Upper lobe of right lung (tissue), 1 donor: ENCODE measurements around the gene ZFP3. TPM values are rescaled to one million over a fixed set of nuclear protein-coding genes. Genes with fewer than 3 reads are reported as not detected.
"Not testable (repeated sequence)": the region's sequence is repeated elsewhere in the genome, so short reads cannot be mapped to it uniquely, and the experiment has no call there.

Source experiments
- ATAC-seq: fragments of 200-7000 bp; cut with Tn5 transposase; one replicate; pipeline ENCODE4 v1.9.1; 2020; ENCODE audit warnings: mild to moderate bottlenecking, moderate library complexity
- DNase-seq: peaks from one replicate; pipeline ENCODE4 v3.0.0-alpha.2; 2020
- H3K27ac ChIP-seq: fragments of 200-600 bp; one replicate; pipeline ENCODE4 v1.8.0; 2022
- H3K27me3 ChIP-seq: fragments of 200-600 bp; one replicate; pipeline ENCODE4 v1.8.0; 2022; ENCODE audit warnings: mild to moderate bottlenecking
- H3K36me3 ChIP-seq: fragments of 200-600 bp; one replicate; pipeline ENCODE4 v1.8.0; 2022
- H3K4me1 ChIP-seq: fragments of 200-600 bp; one replicate; pipeline ENCODE4 v1.8.0; 2022
- H3K4me3 ChIP-seq: fragments of 200-600 bp; one replicate; pipeline ENCODE4 v1.8.0; 2022; ENCODE audit warnings: mild to moderate bottlenecking
- H3K9me3 ChIP-seq: fragments of 200-600 bp; one replicate; pipeline ENCODE4 v1.8.0; 2022
- CTCF ChIP-seq: fragments of 200-600 bp; IDR thresholded peaks from one replicate; pipeline ENCODE4 v1.8.0; 2022; ENCODE audit warnings: antibody characterized with exemption
- intact Hi-C: fragments of 100-400 bp; cut with DNase I; formaldehyde crosslinking; loops from one replicate; pipeline ENCODE4 v1.11.0; 2022
- total RNA-seq: library from RNA; stranded (reverse); fragmentation: NEBNext Ultra II Directional; extraction: Animal tissue kit (Norgen Biotek cat#: 25700); gene quantifications from one replicate; pipeline ENCODE4 v1.2.1, GENCODE V29; 2021
- donor health status: DM: no; HTN: yes; CAD: no; lungs with severe emphysema.

Gene ZFP3
- total RNA-seq, 1 donor from 2014 or later = 6.7 TPM

GRCh38 chr17:5126719-5127488 lies 48.6 kb downstream of the ZFP3 start:
- Histone ChIP-seq H3K27ac (no peak overlapping the region), H3K4me3 (no peak overlapping the region), H3K36me3 (no peaks in the 10 kb centered on the region), H3K4me1 (peaks cover 6% of the 10 kb centered on the region), H3K27me3 (peaks cover 11% of the 10 kb centered on the region), H3K9me3 (no peaks in the 10 kb centered on the region)
- intact Hi-C loops = no loop called here
- DNase-seq = peak; percentile 54
- TF ChIP-seq CTCF = no peak
- no peak for ATAC-seq

GRCh38 chr17:5127910-5128309 lies 49.6 kb downstream of the ZFP3 start:
- H3K4me3 ChIP-seq = no peak overlapping the region
- no peak overlapping the region for H3K27ac ChIP-seq
- H3K4me1 ChIP-seq = no peaks in the 10 kb centered on the region
- ATAC-seq (no peak), DNase-seq (no peak)
- H3K36me3 ChIP-seq = no peaks in the 10 kb centered on the region
- no peaks in the 10 kb centered on the region for H3K9me3 ChIP-seq
- intact Hi-C loops = no loop called here
- H3K27me3 ChIP-seq = peaks cover 6% of the 10 kb centered on the region
- no peak for TF ChIP-seq CTCF

- ATAC-seq, H3K27me3 ChIP-seq, intact Hi-C loops, H3K4me3 ChIP-seq, H3K9me3 ChIP-seq, DNase-seq, H3K27ac ChIP-seq, H3K36me3 ChIP-seq, H3K4me1 ChIP-seq: not testable (repeated sequence)
These were observed 50.1 kb downstream of the ZFP3 start for GRCh38 chr17:5128387-5128786.

- Histone ChIP-seq H3K27ac (no peak overlapping the region), H3K36me3 (no peaks in the 10 kb centered on the region), H3K4me1 (no peaks in the 10 kb centered on the region), H3K27me3 (no peaks in the 10 kb centered on the region), H3K9me3 (no peaks in the 10 kb centered on the region), H3K4me3 (no peak overlapping the region)
- ATAC-seq = no peak
- peak; percentile 28 for DNase-seq
- TF ChIP-seq CTCF = no peak
- intact Hi-C loops = no loop called here
These were observed 50.8 kb downstream of the ZFP3 start for GRCh38 chr17:5128905-5129535.

GRCh38 chr17:5129770-5130169 lies 51.5 kb downstream of the ZFP3 start:
- intact Hi-C loops, H3K36me3 ChIP-seq, H3K27ac ChIP-seq, H3K4me1 ChIP-seq, H3K9me3 ChIP-seq, DNase-seq, H3K27me3 ChIP-seq, H3K4me3 ChIP-seq, ATAC-seq: not testable (repeated sequence)

GRCh38 chr17:5130261-5130660 lies 52.0 kb downstream of the ZFP3 start:
- ATAC-seq, H3K9me3 ChIP-seq, intact Hi-C loops, H3K27ac ChIP-seq, DNase-seq, H3K36me3 ChIP-seq, H3K4me1 ChIP-seq, H3K27me3 ChIP-seq, H3K4me3 ChIP-seq: not testable (repeated sequence)

- H3K4me3 ChIP-seq, ATAC-seq, H3K27me3 ChIP-seq, DNase-seq, intact Hi-C loops, H3K27ac ChIP-seq, H3K4me1 ChIP-seq, H3K9me3 ChIP-seq, H3K36me3 ChIP-seq: not testable (repeated sequence)
These were observed 52.4 kb downstream of the ZFP3 start for GRCh38 chr17:5130687-5131086.
